ENCODE results near the gene CHN2. TPM values are rescaled to one million over a fixed set of nuclear protein-coding genes. Genes with fewer than 3 reads are reported as not detected.

Gene CHN2
- polyA plus RNA-seq, 1 donor from 2014 or later = 136 TPM

DNA sequence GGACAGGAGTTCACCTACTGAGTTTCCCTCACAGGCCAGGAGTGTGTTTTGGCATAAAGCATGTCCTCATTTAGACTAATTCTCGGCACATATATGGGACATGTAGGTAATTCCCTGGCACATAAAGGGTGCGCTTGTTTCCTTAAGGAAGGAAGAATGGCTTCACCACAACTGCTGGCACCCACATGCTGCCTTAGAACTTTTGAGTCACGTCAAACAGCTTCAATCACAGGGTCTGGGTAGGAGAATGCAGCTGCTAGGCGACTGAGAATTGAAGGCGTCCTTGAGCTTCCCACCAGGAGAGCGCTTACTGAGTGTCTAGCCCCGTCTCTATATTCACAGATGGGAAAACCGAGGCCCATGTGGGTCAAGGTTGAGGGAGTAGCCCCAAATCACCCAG, 146.1 kb downstream of the CHN2 start:
- no peak overlapping the region for H2AFZ ChIP-seq (ENCODE audit: low read depth, low read length)
- no peak for TF ChIP-seq SMC3 (conservative IDR thresholded peaks at IDR 0.05; ENCODE audit: poor library complexity)
- no peak for TF ChIP-seq EZH2 (IDR thresholded peaks at IDR 0.05; ENCODE audit: borderline replicate concordance, insufficient read depth, low read length, poor library complexity, severe bottlenecking)
- TF ChIP-seq EP300 (conservative IDR thresholded peaks at IDR 0.05; ENCODE audit: poor library complexity, severe bottlenecking) = no peak
- TF ChIP-seq TAF1 (IDR thresholded peaks at IDR 0.05; ENCODE audit: low read depth) = no peak
- TF ChIP-seq POLR2AphosphoS5 (IDR thresholded peaks at IDR 0.05) = no peak
- TF ChIP-seq RAD21 (conservative IDR thresholded peaks at IDR 0.05) = no peak
- TF ChIP-seq, protein P1, sequence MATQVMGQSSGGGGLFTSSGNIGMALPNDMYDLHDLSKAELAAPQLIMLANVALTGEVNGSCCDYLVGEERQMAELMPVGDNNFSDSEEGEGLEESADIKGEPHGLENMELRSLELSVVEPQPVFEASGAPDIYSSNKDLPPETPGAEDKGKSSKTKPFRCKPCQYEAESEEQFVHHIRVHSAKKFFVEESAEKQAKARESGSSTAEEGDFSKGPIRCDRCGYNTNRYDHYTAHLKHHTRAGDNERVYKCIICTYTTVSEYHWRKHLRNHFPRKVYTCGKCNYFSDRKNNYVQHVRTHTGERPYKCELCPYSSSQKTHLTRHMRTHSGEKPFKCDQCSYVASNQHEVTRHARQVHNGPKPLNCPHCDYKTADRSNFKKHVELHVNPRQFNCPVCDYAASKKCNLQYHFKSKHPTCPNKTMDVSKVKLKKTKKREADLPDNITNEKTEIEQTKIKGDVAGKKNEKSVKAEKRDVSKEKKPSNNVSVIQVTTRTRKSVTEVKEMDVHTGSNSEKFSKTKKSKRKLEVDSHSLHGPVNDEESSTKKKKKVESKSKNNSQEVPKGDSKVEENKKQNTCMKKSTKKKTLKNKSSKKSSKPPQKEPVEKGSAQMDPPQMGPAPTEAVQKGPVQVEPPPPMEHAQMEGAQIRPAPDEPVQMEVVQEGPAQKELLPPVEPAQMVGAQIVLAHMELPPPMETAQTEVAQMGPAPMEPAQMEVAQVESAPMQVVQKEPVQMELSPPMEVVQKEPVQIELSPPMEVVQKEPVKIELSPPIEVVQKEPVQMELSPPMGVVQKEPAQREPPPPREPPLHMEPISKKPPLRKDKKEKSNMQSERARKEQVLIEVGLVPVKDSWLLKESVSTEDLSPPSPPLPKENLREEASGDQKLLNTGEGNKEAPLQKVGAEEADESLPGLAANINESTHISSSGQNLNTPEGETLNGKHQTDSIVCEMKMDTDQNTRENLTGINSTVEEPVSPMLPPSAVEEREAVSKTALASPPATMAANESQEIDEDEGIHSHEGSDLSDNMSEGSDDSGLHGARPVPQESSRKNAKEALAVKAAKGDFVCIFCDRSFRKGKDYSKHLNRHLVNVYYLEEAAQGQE (IDR thresholded peaks at IDR 0.05; ENCODE audit: borderline replicate concordance) = no peak
- no peak for TF ChIP-seq MXI1 (conservative IDR thresholded peaks at IDR 0.05; ENCODE audit: poor library complexity, severe bottlenecking)
- TF ChIP-seq, protein P2, sequence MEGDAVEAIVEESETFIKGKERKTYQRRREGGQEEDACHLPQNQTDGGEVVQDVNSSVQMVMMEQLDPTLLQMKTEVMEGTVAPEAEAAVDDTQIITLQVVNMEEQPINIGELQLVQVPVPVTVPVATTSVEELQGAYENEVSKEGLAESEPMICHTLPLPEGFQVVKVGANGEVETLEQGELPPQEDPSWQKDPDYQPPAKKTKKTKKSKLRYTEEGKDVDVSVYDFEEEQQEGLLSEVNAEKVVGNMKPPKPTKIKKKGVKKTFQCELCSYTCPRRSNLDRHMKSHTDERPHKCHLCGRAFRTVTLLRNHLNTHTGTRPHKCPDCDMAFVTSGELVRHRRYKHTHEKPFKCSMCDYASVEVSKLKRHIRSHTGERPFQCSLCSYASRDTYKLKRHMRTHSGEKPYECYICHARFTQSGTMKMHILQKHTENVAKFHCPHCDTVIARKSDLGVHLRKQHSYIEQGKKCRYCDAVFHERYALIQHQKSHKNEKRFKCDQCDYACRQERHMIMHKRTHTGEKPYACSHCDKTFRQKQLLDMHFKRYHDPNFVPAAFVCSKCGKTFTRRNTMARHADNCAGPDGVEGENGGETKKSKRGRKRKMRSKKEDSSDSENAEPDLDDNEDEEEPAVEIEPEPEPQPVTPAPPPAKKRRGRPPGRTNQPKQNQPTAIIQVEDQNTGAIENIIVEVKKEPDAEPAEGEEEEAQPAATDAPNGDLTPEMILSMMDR (IDR thresholded peaks at IDR 0.05; ENCODE audit: poor library complexity, severe bottlenecking) = no peak
- no peaks in the 10 kb centered on the region for H4K20me1 ChIP-seq (ENCODE audit: insufficient read depth)
- H3K9me3 ChIP-seq (ENCODE audit: low read length) = no peaks in the 10 kb centered on the region
- H3K27ac ChIP-seq (ENCODE audit: low read length) = no peak overlapping the region
- H3K4me3 ChIP-seq (ENCODE audit: low read length) = no peak overlapping the region
- H3F3A ChIP-seq (ENCODE audit: insufficient read depth, low read length, poor library complexity, severe bottlenecking) = no peaks in the 10 kb centered on the region
- H3K9ac ChIP-seq (ENCODE audit: low read length) = no peak overlapping the region
- no peaks in the 10 kb centered on the region for H3K27me3 ChIP-seq (ENCODE audit: insufficient read depth, low read depth, low read length)
- H3K4me2 ChIP-seq (ENCODE audit: low read length) = no peak overlapping the region
- peaks cover 9% of the 10 kb centered on the region for H3K79me2 ChIP-seq (replicated peaks; ENCODE audit: insufficient read depth, low read length)
- H3K9me2 ChIP-seq (ENCODE audit: insufficient read depth, low read length) = no peaks in the 10 kb centered on the region
- H3K36me3 ChIP-seq (ENCODE audit: insufficient read depth, low read length) = no peaks in the 10 kb centered on the region

DNA sequence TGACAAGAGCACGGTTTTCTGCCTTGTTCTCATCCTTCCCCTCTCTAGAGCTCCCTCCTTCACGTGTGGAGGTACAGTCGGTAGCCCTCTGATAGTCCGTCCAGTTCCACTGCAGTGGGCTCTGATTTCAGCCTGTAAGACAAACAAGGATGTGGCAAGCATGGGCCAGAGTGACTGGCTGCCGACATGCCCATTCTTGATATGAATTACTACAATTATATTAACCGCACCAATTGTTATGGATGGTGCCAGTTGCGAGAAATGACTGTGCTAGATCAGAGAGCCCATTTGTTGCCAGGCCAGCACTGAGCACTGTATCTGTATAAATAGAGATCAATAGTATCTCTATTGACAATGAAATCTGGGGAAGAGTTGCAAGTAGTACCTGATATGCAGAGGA, 146.6 kb downstream of the CHN2 start:
- Histone ChIP-seq H3K79me2 (replicated peaks; ENCODE audit: insufficient read depth, low read length) (peaks cover 9% of the 10 kb centered on the region), H3K27ac (ENCODE audit: low read length) (no peak overlapping the region), H3K9me2 (ENCODE audit: insufficient read depth, low read length) (no peaks in the 10 kb centered on the region), H3K36me3 (ENCODE audit: insufficient read depth, low read length) (no peaks in the 10 kb centered on the region), H3K4me2 (ENCODE audit: low read length) (no peak overlapping the region), H2AFZ (ENCODE audit: low read depth, low read length) (no peak overlapping the region), H3F3A (ENCODE audit: insufficient read depth, low read length, poor library complexity, severe bottlenecking) (no peaks in the 10 kb centered on the region), H4K20me1 (ENCODE audit: insufficient read depth) (no peaks in the 10 kb centered on the region), H3K9me3 (ENCODE audit: low read length) (no peaks in the 10 kb centered on the region), H3K27me3 (ENCODE audit: insufficient read depth, low read depth, low read length) (no peaks in the 10 kb centered on the region), H3K4me3 (ENCODE audit: low read length) (no peak overlapping the region), H3K9ac (ENCODE audit: low read length) (no peak overlapping the region)
- no peak for TF ChIP-seq EP300 (conservative IDR thresholded peaks at IDR 0.05; ENCODE audit: poor library complexity, severe bottlenecking)
- TF ChIP-seq EZH2 (IDR thresholded peaks at IDR 0.05; ENCODE audit: borderline replicate concordance, insufficient read depth, low read length, poor library complexity, severe bottlenecking) = no peak
- TF ChIP-seq POLR2AphosphoS5 (IDR thresholded peaks at IDR 0.05) = no peak
- TF ChIP-seq MXI1 (conservative IDR thresholded peaks at IDR 0.05; ENCODE audit: poor library complexity, severe bottlenecking) = no peak
- TF ChIP-seq RAD21 (conservative IDR thresholded peaks at IDR 0.05) = no peak
- TF ChIP-seq, protein P1 (IDR thresholded peaks at IDR 0.05; ENCODE audit: borderline replicate concordance) = no peak
